Activated CD4-positive, alpha-beta T cell treated with anti-CD3 and anti-CD28 coated beads, Interleukin-2, amount 50 U/mL, for 24 hours (primary cell): Measurements from ENCODE around the gene PARD3.

Experiments used
- DNase-seq, 2 donors: peaks; one replicate each; pipeline ENCODE4 v3.0.0-alpha.2; 2020; ENCODE audit warnings: low read depth in 1 of 2, low spot score in 1 of 2

Gene PARD3

DNA sequence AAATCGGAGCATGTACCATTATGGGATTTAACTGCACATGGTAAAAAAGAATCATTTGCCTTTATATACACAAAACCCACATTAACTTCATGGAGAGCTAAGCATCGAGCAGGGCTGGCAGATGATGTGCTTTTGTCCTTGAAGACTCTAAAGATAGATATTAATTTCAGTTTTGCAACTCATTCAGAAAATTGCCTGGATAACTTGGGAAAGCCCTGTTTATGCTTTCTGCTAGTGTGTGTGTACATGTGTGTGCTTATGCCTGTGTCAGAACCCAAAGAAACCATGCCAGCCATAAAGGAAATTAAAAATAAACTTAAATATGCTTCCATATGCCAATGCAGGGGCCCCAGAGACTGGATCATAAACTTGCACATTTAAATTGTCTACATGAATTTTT, 640.0 kb downstream of the PARD3 start:
- no peak for DNase-seq

GRCh38 chr10:34172936-34173533, 642.1 kb downstream of the PARD3 start:
- no peak for DNase-seq

DNA sequence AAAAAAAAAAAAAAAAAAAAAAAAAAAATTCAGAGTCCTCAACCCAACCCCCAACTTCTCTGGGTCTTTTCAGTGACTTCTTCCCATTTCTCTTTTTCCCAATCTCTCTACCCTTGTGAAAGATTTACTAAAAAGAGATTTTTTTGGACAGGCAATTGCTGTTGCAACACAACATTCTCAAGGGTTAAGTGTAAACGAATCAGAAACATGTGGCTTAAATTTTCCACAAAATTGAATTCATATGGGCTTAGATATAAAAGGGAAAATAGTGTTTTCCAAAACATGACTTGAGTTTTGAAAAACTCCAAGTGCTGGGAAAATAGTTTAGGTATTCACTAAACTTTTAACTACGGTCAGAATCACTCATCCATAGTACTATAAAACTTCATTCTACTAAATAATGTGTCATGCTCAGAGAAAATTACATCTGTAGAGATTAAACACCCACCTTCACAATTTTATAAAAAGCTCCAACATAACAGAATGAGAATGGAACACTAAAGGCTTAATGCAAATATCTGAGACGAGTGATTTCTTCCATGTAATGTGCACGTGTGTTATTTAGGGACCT, 643.1 kb downstream of the PARD3 start:
- DNase-seq: no peak

- DNase-seq: no peak
Observed at GRCh38 chr10:34169677-34170076, 645.4 kb downstream of the PARD3 start.

DNA sequence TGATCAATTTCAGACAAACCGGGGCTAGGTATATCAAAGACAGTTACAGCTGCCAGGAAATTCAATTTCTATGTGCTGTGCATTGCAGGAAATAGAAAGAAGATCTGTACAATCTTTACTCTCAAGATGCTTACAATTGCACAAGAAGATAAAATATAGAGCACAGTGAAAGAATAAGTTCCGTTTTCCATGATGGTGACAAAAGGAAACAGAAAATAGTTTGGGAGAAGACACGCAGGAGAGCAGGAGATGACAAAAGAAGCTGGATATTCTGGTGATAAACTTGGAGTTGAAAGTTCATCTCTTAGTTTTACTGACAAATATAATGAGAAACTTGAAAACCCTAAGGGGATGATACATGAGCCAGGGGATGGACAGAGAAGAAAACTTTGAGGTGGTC, 646.0 kb downstream of the PARD3 start:
- no peak for DNase-seq

DNA sequence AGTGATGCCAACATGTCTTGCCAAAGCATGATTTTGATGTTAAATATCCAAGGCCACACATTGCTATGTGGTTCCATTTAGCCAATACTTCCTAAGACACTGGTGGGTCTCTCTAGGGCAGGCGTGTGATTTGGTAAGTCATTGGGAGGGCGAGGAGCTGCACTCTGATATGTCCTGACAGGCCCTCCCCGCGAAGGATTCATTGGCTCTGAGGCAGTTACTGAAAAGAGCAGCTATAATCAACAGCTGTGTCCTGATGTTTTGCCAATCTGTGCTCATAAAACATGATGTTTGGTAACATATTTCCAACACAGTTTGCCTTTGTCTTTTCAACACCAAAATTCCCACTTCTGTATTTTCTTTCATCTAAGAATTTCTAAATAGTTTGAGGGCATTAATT, 646.7 kb downstream of the PARD3 start:
- DNase-seq: no peak

- DNase-seq: no peak
Observed at GRCh38 chr10:34166823-34167222, 648.3 kb downstream of the PARD3 start.

- no peak for DNase-seq
Observed at GRCh38 chr10:34166354-34166753, 648.7 kb downstream of the PARD3 start.

DNA sequence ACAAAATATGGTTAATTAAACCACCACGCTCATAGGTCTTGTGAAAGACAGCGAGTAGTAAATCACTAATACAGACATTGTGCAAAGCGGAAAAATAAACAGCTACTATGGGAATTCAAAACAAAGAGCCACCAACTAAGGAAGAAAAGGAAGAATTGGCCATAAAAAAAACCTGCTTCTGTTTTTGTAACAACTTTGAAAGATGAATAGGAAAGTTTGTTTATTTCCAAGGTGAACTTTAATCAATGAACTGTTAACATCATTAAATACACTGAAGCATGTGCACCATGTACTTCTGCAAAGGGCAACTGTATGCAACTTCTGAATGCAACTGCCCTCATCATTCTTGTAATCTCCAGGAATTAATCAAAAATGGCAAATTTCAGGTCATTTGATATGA, 651.1 kb downstream of the PARD3 start:
- DNase-seq: no peak

DNA sequence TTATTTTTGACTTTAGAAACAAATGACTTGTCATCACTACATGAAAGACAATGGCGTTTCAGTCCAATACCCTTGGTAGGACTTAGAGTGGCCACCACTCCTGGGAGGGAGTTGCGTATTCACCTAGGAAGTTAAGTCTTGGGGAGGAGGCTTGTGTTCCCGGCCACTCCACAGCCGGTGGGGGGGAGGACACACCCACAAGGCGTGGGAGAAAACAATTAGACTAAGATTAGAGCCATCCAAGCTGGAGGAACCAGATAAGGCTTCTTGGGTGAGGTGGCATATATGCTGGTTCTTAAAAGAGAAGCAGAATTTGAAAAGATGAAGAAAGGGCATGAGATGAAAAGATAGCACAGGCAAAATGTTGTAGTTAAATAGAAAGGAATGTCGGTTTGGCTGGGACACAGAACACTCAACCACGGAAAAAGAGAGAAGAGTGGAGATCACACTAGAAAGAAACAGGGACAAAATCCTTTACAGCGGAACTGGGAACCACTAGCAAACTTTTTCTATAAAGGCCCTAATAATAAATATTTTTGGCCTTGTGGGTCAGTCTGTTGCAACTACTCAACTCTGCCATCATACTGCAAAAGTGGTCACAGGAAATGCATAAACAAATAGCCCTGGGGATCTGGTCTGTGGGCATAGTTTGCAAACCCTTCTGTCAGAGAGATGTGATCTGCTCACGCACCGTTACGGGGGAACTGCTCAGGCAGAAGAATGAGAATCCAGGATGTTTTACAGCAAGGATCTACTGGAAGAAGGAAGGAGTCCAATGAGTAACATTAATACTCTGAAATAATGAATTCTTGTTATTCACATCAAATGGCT, 651.8 kb downstream of the PARD3 start:
- no peak for DNase-seq

- DNase-seq: no peak
Observed at GRCh38 chr10:34161777-34162370, 653.2 kb downstream of the PARD3 start.

DNA sequence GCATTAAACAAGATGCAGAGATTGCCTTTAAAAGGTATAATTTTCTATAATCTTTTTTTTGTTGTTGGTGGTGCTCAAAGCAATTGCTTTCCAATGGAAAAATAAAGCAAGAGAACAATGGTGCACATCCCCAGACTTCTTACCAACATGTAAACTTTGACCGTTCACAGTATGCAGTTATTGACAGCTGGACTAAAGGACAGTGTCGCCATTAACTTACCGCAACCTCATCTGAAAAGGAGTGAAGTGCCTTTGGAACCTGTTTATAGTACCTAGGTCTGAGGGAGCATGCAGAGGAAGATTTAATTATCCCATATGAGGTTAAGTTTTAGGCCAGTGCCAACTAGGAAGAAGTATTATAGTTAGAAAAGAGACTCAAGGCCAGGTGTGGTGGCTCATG, 654.5 kb downstream of the PARD3 start:
- DNase-seq: no peak

DNA sequence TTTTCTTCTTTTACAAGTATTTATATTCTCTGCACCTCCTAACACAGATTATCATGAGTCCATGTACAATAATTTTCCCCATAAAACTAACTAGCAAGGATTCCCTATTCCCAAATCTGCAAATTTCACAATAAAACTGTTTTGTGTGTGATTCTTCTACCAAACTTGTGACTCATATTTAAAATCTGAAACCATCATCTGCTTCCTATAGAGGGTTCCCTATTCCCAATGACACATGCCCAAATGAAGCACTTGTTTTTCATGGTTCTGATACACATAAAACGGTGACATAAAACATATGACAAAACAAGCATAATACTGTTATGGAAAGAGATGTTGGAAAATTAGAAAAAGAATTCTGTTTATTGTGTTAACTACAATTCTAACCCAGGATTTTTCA, 657.6 kb downstream of the PARD3 start:
- DNase-seq: no peak

DNA sequence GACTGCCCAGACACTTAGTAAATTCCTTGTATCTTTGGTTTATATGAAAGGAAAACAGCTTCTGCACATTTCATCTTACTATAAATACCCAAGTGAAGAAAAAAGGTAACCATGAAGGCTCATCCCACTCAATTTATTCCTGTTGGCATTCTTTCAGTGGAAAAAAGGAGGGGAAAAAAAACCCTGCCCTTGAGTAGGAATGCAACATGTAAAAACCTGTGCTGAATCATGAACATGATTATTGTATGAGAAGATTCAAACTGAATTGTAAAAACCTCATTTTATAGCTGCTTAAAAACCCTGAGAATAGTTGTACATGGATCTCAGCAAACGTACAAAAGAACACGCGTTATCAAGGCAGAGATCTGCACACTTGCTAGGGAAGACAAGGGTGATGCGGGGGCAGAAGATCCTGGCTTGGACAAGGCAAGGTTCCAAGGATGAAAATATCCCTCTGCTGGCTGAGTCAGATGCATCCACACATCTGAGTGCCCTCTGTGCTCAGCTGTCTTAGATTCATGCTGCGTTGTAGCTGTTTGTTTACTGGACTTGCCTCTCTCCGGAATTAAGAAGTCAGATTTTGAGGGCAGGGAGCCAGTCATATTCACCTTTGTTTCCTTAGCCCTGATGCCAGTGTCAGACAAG, 658.2 kb downstream of the PARD3 start:
- DNase-seq: no peak

DNA sequence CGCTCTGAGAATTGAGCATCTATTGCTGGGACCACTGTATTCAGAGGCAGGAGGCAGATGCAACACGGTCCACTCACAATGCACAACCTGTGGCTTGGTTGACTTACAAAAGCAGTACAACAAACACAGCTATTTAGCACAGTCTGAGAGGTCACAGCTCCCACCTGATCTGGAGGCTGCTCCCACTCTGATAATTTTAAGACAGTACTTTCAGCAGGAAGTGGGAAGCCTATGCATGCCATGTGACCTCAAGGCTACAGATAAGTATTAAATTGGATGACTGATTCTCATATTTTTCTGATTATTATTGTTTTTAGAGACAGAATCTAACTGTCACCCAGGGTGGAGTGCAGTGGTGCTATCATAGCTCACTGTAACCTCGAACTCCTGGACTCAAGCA, 659.3 kb downstream of the PARD3 start:
- DNase-seq: no peak

- DNase-seq: no peak
Observed at GRCh38 chr10:34154383-34154900, 660.7 kb downstream of the PARD3 start.

DNA sequence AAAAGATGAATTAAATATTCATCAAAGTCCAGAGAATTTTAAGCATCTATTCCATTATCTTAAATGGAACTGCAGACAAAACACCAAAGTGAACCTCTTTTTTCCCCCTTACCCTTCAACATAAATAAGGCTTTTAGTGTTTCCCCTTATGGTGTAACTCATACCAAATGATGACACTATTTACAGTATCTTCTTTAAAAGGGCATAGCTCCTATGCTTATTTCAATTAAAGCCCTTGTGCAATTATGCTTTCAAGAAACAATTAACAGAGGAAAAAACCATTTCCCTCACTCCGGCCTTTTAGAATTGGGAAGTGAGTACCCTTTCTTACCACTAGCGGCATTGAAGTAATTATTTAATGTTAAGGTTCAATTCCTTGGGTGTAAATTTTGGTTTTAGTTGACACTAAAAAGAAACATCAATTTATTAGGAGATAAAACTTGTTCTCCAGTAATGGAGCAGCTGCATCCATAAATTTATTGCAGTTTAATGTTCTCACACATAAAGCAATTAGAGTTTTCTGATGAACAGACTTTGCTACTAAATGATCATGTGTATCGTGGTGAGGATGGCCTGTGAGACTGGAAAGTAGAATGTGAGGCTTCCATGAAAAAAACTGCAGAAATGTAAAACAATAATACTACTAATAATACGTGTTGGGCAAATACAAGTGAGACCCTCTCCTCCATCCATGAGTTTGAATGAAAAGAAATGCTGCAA, 661.3 kb downstream of the PARD3 start:
- no peak for DNase-seq

GRCh38 chr10:34152434-34152833, 662.7 kb downstream of the PARD3 start:
- no peak for DNase-seq

DNA sequence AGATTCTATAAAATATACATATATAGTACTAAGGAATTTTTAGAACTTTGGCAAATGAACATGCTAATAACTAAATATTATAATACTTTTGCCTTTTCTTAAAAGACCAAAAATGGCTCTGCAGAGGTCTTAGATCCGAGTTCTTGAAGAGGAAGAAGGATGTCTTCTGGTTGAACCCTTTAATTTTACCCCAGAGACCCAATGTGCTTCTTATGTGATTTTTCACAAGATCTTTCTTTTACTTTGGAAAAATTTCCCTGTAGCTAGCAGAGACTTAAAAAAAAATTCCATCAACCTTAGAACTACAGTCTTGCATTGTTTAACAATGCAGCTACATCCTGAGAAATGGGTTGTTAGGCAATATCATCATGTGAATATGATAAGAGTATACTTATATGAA, 663.2 kb downstream of the PARD3 start:
- no peak for DNase-seq

DNA sequence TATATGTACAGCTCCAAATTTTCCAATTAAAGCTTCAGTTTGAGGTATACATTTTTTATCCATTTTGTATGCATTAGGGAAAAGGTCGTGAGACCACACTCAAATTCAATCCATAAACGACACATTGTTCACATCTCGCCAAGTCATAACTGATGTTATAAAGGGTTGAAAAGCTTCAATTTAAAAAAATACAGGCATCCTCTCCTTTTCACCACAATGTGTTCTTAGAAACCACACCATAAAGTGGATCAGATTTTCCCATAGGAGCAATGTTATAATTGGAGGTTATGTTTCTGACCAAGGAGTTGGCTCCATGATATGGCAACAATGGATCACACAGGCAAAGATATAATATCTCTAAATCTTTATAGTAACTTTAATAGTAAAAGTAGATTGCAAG, 663.6 kb downstream of the PARD3 start:
- no peak for DNase-seq

DNA sequence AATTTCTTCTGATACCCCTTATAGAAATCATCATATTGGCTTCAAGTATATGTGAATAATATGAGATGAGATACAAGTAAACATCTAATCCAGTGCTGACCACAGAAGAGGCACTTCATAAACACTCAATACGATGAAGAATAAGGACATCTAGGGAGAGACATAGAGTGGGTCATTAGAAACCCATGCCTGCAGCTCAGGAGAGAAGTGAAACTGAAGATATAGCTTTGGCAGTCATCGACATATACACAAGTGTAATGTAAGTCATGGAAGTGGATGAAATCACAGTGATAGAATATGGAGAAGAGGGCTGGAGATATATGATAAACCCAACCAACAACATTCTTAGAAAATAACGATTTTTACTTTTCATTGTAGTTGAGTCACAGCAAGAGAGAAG, 665.0 kb downstream of the PARD3 start:
- no peak for DNase-seq
